IMR-90 (cell line): ENCODE measurements around the gene SEC31B.

Source experiments
- TF ChIP-seq, protein P1 (sequence below): conservative IDR thresholded peaks from 2 replicates; pipeline ENCODE4 v1.5.1; 2012; ENCODE audit warnings: mild to moderate bottlenecking, low read depth, low read length, improper control_type of control experiment
- TF ChIP-seq, protein P2 (sequence below): fragments of 150-350 bp; IDR thresholded peaks from 2 replicates; pipeline ENCODE4 v1.6.1; 2017; ENCODE audit warnings: mild to moderate bottlenecking, antibody characterized with exemption, low read length, low read depth

DNA sequence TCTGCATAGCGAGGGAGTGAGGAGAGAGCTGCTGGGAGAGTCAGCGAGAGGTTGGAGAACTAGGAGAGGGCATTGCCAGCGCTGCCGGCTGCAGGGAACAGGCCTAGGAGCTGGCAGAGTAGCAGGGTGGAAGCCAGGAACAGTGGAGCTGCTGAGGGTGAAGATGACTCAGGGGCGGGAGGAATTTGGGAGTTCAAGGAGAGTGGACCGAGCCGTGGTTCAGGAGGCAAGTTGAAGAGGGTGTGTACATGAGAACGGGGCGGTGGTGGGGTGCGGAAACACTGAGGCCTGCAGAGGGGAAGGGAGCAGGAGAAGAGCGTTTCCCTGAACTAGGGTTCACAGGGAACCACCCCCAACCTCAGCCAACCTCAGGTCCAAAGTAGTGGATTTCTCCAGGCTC, 47.6 kb upstream of the SEC31B start:
- TF ChIP-seq, protein P1, sequence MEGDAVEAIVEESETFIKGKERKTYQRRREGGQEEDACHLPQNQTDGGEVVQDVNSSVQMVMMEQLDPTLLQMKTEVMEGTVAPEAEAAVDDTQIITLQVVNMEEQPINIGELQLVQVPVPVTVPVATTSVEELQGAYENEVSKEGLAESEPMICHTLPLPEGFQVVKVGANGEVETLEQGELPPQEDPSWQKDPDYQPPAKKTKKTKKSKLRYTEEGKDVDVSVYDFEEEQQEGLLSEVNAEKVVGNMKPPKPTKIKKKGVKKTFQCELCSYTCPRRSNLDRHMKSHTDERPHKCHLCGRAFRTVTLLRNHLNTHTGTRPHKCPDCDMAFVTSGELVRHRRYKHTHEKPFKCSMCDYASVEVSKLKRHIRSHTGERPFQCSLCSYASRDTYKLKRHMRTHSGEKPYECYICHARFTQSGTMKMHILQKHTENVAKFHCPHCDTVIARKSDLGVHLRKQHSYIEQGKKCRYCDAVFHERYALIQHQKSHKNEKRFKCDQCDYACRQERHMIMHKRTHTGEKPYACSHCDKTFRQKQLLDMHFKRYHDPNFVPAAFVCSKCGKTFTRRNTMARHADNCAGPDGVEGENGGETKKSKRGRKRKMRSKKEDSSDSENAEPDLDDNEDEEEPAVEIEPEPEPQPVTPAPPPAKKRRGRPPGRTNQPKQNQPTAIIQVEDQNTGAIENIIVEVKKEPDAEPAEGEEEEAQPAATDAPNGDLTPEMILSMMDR: no peak
- TF ChIP-seq, protein P2, sequence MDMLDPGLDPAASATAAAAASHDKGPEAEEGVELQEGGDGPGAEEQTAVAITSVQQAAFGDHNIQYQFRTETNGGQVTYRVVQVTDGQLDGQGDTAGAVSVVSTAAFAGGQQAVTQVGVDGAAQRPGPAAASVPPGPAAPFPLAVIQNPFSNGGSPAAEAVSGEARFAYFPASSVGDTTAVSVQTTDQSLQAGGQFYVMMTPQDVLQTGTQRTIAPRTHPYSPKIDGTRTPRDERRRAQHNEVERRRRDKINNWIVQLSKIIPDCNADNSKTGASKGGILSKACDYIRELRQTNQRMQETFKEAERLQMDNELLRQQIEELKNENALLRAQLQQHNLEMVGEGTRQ: no peak
